Measurements from ENCODE around the gene FAM20B. TPM values are rescaled to one million over a fixed set of nuclear protein-coding genes. Genes with fewer than 3 reads are reported as not detected.

Gene FAM20B
- total and polyA plus RNA-seq, 2 of the 13 experiments (the other 11 are each of a cell fraction or from before 2014, with no cell fraction given) = 13.8 to 26.9 TPM

DNA sequence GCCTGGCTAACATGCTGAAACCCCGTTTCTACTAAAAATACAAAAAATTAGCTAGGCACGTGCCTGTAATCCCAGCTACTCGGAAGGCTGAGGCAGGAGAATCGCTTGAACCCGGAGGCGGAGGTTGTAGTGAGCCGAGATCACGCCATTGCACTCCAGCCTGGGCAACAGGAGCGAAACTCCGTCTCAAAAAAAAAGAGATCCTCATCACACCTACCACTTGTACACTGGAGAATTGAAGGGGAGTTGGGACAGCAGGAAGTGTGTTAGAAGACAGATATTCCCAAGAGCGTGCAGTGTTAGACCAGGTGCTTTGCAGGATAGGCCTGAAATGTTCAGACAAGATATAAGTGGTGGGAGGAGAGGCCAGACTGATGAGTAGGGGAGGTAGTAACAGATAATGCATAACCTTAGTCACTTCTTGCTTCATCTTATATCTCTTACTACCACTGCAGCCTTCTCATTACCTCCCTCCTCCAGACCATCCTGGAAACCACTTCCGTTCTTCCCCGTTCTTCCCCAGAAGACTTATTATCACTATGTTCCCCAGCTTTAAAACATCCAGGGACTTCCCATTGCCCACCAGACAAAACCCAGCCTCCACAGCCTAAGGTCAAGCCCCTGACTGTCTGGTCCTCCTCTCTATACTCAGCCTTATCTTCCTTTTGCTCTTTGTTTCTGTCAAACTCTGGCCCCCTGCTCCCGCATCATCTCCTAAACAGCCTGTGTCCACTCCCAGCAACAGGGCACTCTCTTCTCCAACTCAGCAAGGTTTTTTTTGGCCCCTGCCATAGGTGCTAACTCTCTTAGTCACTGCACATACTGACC, 21.3 kb downstream of the FAM20B start:
- Histone ChIP-seq H3K4me2 (ENCODE audit: low read depth, low read length) (no peak overlapping the region), H3K4me3 (replicated peaks in 1 of 3; ENCODE audit: insufficient read depth in 1 of 3, low read depth in 2 of 3, low read length in 3 of 3) (no peak overlapping the region), H3K9ac (ENCODE audit: insufficient read depth, low read depth, low read length) (no peak overlapping the region), H3K9me3 (ENCODE audit: low read length) (no peaks in the 10 kb centered on the region), H3K27me3 (ENCODE audit: control insufficient read depth in 1 of 2, insufficient read depth in 2 of 2, low read length in 2 of 2) (no peaks in the 10 kb centered on the region), H2AFZ (ENCODE audit: low read length) (no peak overlapping the region), H3K79me2 (ENCODE audit: insufficient read depth, low read length) (peaks cover 11% of the 10 kb centered on the region), H4K20me1 (ENCODE audit: insufficient read depth, low read length) (no peaks in the 10 kb centered on the region), H3K4me1 (ENCODE audit: insufficient read depth, low read length) (peaks cover 48% of the 10 kb centered on the region), H3K36me3 (replicated peaks in 1 of 2; ENCODE audit: control insufficient read depth in 1 of 2, insufficient read depth in 2 of 2, low read length in 2 of 2) (peaks cover 0 to 6% of the 10 kb centered on the region in 2 experiments; a peak in 3 of 5 replicates), H3K27ac (ENCODE audit: extremely low read length, insufficient read depth, low read length) (peak overlapping the region; percentile 50)
- ChIA-PET CTCF (ENCODE audit: low intra/inter-chr PET ratio, low total read pairs) (no interaction called here), POLR2A (interaction anchor here (0.8 kb wide), 1 partner anchor 44 kb away, joined by 3 read pairs; no protein-coding TSS in a partner anchor)
- ATAC-seq = 0 out of 3 replicates have a peak, but pooled peaks have one; percentile 26
- FAIRE-seq = no peak
- intact Hi-C loops (cut with micrococcal nuclease; ENCODE audit: unreplicated experiment) = loop anchor here (1.0 kb wide), 1 partner anchor 20 kb away; no protein-coding TSS in a partner anchor
- WGBS (ENCODE audit: low lambda C conversion rate) = 97% methylated on average over 14 of the region's 14 CpGs
- TF ChIP-seq CC2D1A (CRISPR knock-in tag; IDR thresholded peaks at IDR 0.05) (no peak), ZNF607 (CRISPR knock-in tag; IDR thresholded peaks at IDR 0.05; ENCODE audit: borderline replicate concordance) (no peak), CBFB (CRISPR knock-in tag; IDR thresholded peaks at IDR 0.05) (no peak), DMAP1 (CRISPR knock-in tag; IDR thresholded peaks at IDR 0.05) (no peak), SAFB2 (CRISPR knock-in tag; IDR thresholded peaks at IDR 0.05; ENCODE audit: borderline replicate concordance, low read depth) (no peak), RFX3 (CRISPR knock-in tag; IDR thresholded peaks at IDR 0.05) (no peak), ZNF570 (CRISPR knock-in tag; IDR thresholded peaks at IDR 0.05; ENCODE audit: borderline replicate concordance) (no peak)
- TF ChIP-seq, protein P1, sequence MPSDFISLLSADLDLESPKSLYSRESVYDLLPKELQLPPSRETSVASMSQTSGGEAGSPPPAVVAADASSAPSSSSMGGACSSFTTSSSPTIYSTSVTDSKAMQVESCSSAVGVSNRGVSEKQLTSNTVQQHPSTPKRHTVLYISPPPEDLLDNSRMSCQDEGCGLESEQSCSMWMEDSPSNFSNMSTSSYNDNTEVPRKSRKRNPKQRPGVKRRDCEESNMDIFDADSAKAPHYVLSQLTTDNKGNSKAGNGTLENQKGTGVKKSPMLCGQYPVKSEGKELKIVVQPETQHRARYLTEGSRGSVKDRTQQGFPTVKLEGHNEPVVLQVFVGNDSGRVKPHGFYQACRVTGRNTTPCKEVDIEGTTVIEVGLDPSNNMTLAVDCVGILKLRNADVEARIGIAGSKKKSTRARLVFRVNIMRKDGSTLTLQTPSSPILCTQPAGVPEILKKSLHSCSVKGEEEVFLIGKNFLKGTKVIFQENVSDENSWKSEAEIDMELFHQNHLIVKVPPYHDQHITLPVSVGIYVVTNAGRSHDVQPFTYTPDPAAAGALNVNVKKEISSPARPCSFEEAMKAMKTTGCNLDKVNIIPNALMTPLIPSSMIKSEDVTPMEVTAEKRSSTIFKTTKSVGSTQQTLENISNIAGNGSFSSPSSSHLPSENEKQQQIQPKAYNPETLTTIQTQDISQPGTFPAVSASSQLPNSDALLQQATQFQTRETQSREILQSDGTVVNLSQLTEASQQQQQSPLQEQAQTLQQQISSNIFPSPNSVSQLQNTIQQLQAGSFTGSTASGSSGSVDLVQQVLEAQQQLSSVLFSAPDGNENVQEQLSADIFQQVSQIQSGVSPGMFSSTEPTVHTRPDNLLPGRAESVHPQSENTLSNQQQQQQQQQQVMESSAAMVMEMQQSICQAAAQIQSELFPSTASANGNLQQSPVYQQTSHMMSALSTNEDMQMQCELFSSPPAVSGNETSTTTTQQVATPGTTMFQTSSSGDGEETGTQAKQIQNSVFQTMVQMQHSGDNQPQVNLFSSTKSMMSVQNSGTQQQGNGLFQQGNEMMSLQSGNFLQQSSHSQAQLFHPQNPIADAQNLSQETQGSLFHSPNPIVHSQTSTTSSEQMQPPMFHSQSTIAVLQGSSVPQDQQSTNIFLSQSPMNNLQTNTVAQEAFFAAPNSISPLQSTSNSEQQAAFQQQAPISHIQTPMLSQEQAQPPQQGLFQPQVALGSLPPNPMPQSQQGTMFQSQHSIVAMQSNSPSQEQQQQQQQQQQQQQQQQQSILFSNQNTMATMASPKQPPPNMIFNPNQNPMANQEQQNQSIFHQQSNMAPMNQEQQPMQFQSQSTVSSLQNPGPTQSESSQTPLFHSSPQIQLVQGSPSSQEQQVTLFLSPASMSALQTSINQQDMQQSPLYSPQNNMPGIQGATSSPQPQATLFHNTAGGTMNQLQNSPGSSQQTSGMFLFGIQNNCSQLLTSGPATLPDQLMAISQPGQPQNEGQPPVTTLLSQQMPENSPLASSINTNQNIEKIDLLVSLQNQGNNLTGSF (CRISPR knock-in tag; IDR thresholded peaks at IDR 0.05) = no peak
- TF ChIP-seq, protein P2, sequence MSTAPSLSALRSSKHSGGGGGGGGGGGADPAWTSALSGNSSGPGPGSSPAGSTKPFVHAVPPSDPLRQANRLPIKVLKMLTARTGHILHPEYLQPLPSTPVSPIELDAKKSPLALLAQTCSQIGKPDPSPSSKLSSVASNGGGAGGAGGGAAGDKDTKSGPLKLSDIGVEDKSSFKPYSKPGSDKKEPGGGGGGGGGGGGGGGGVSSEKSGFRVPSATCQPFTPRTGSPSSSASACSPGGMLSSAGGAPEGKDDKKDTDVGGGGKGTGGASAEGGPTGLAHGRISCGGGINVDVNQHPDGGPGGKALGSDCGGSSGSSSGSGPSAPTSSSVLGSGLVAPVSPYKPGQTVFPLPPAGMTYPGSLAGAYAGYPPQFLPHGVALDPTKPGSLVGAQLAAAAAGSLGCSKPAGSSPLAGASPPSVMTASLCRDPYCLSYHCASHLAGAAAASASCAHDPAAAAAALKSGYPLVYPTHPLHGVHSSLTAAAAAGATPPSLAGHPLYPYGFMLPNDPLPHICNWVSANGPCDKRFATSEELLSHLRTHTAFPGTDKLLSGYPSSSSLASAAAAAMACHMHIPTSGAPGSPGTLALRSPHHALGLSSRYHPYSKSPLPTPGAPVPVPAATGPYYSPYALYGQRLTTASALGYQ (CRISPR knock-in tag; IDR thresholded peaks at IDR 0.05) = no peak
- TF ChIP-seq, protein P3, sequence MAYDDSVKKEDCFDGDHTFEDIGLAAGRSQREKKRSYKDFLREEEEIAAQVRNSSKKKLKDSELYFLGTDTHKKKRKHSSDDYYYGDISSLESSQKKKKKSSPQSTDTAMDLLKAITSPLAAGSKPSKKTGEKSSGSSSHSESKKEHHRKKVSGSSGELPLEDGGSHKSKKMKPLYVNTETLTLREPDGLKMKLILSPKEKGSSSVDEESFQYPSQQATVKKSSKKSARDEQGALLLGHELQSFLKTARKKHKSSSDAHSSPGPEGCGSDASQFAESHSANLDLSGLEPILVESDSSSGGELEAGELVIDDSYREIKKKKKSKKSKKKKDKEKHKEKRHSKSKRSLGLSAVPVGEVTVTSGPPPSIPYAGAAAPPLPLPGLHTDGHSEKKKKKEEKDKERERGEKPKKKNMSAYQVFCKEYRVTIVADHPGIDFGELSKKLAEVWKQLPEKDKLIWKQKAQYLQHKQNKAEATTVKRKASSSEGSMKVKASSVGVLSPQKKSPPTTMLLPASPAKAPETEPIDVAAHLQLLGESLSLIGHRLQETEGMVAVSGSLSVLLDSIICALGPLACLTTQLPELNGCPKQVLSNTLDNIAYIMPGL (CRISPR knock-in tag; IDR thresholded peaks at IDR 0.05; ENCODE audit: borderline replicate concordance in 1 of 2, low read depth in 1 of 2) = no peak
- TF ChIP-seq, protein P4, sequence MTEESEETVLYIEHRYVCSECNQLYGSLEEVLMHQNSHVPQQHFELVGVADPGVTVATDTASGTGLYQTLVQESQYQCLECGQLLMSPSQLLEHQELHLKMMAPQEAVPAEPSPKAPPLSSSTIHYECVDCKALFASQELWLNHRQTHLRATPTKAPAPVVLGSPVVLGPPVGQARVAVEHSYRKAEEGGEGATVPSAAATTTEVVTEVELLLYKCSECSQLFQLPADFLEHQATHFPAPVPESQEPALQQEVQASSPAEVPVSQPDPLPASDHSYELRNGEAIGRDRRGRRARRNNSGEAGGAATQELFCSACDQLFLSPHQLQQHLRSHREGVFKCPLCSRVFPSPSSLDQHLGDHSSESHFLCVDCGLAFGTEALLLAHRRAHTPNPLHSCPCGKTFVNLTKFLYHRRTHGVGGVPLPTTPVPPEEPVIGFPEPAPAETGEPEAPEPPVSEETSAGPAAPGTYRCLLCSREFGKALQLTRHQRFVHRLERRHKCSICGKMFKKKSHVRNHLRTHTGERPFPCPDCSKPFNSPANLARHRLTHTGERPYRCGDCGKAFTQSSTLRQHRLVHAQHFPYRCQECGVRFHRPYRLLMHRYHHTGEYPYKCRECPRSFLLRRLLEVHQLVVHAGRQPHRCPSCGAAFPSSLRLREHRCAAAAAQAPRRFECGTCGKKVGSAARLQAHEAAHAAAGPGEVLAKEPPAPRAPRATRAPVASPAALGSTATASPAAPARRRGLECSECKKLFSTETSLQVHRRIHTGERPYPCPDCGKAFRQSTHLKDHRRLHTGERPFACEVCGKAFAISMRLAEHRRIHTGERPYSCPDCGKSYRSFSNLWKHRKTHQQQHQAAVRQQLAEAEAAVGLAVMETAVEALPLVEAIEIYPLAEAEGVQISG (CRISPR knock-in tag; IDR thresholded peaks at IDR 0.05) = no peak
- in situ Hi-C loops (cut with HindIII; ENCODE audit: extremely low pct_ligation_motif_present, low pct_unique_long_range_greater_than_20kb) = no loop called here
- DNase-seq (ENCODE audit: low spot score) = no peak
- BruUV-seq (replicated peaks) = no TSS peak
